GM18507 (cell line): ENCODE results near the gene GRK4.
"Not testable (repeated sequence)": the region's sequence is repeated elsewhere in the genome, so short reads cannot be mapped to it uniquely, and the experiment has no call there.

ENCODE experiments used
- DNase-seq: peaks from one replicate; pipeline ENCODE4 v3.0.0; 2011; ENCODE audit warnings: low read depth; ENCODE audit not compliant: insufficient read length; ENCODE audit errors: extremely low spot score
- FAIRE-seq: peaks from 2 replicates; lab custom pipeline; 2011; peaks lifted over from hg19 to GRCh38; lab: Jason Lieb, UNC

Gene GRK4

DNA sequence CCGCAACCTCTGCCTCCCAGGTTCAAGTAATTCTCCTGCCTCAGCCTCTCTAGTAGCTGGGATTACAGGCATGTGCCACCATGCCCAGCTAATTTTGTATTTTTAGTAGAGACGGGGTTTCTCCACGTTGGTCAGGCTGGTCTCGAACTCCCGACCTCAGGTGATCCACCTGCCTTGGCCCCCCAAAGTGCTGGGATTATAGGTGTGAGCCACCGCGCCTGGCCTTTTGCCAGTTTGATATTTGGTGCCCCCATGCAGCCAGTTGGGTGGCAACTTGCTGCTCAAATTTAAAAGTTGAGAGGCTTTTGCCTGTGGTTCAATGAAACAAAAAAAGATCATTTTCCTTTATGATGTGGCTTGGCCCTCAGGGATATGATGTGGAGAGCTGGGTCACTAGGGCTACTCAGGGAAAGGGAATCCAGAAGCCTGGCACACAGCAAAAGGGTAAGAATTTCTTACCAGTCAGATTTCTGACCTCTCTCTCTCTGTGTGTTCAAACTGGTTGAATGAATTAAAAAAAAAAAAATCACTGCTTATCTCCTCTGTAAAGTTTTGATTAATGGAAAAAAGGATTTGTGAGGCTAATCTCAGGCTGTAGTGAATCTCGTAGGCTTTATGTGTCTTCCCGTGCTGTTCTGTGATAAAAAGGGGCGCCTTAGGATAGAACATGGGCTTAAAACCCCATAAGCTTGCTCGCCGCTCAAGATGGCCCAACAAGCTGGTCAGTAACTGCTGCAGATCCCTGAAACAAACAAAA, 87.9 kb downstream of the GRK4 start:
- FAIRE-seq, DNase-seq: not testable (repeated sequence)

DNA sequence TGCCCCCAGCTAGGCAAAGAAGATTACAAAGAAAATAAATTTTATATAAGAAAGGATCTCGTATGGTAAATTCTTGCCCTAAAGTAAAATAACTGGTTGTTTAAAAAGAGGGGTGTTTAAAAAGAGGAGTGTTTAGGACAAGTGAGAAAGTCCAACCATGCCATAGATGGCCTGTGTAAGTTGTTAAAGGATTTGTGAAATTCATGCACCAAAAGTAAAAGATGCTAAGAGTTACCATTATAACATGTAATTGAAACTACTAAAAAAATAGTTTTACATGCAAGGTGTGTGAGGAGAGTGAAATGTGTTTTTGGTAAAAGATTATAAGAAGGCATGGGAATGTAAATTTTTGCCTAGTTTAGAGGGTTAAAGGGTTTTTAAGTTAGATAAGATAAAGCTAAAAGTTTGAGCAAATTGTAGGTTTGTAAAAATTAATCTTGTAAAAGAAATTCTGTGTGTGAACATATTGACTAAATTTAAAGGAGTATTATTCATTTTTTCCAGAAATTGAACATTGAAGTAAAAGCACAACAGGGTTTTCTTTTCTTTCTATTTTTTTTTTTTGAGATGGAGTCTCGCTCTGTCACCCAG, 90.9 kb downstream of the GRK4 start:
- FAIRE-seq = no peak
- DNase-seq = no peak

DNA sequence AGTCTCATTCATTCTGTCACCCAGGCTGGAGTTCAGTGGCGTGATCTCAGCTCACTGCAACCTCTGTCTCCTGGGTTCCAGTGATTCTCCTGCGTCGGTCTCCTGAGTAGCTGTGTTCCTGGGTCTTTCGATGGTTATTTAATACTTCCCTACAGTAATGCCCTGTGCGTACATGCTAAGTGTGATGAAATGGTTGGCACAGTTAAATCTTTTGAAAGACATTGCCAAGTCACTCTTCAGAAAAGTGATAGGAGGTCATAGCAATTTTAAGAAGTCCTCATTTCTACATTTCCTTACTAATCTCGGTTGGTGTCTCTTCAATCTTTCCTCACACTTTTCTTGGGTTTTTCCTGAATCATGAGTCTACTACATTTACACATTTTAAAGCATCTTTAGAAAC, 96.6 kb downstream of the GRK4 start:
- FAIRE-seq (no peak), DNase-seq (no peak)

DNA sequence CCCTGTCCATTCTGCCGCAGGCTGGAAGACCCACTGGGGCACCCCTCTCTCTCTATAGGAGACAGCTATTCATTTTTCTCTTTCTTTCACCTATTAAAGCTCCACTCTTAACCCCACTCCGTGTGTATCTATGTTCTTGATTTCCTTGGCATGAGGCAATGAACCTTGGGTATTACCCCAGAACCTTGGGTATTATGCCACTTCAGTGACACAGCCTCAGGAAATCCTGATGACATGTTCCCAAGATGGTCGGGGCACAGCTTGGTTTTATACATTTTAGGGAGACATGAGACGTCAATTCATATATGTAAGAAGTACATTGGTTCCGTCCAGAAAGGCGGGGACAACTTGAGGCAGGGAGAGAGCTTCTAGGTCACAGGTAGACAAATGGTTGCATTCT, 97.6 kb downstream of the GRK4 start:
- no peak for FAIRE-seq
- no peak for DNase-seq

DNA sequence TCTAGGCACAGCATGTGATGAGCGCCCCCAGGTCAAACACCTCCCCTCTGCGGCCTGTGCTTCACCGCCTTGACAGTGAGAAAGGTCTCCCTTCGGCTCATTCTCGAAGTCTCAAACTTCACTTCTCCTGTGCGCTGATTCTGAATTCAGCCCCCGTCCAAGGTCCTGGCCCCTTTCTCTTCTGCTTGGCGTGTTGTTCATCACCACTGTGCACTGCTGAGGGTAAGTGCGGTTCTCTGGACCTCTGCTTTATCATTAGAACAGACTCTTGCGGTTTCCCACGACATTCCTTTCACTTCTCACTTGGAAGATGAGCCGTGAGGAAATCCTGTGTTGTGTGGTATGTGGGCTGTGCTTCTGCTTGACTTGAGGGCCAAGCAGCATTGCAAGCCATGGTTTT, 99.1 kb downstream of the GRK4 start:
- no peak for DNase-seq
- no peak for FAIRE-seq

DNA sequence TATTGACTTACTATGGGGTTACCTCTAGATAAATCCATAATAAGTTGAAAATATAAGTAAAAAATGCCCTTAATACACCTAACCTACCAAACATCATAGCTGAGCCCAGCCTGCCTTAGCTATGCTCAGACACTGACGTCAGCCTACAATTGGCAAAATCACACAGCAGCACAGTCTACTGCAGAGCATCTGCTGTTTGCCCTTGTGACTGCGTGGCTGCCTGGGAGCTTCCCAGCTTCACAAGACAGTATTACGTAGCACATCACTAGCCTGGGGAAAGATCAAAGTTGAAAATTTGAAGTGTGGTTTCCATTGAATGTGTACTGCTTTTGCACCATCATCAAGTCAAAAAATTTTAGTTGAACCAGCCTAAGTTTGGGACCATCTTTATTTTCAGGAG, 102.2 kb downstream of the GRK4 start:
- FAIRE-seq (no peak), DNase-seq (no peak)

DNA sequence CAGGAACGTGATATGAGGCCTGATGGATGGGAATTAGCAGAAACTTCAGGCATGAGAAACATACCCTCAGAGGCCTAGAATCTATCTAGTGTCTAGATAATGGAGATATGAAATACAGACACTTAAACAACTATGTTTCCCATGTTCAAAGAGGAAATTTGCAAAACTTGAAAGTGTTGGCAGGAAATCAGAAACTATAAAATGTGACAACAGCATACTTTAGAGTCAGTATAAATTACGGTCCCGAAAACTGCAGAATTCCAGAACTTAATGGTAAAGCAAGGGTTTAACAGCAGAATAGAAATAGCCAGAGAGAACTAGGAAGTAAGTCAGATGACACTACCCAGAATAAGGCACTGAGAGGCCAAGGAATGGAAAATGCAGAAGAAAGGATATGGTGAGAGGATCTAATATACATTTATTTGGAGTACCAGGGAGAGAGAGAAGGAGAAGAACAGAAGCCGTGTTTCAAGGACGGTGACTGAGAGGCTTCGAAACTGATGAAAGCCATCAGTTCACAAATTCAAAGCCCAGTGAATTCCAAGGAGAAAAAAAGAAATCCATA, 103.5 kb downstream of the GRK4 start:
- FAIRE-seq = no peak
- no peak for DNase-seq

DNA sequence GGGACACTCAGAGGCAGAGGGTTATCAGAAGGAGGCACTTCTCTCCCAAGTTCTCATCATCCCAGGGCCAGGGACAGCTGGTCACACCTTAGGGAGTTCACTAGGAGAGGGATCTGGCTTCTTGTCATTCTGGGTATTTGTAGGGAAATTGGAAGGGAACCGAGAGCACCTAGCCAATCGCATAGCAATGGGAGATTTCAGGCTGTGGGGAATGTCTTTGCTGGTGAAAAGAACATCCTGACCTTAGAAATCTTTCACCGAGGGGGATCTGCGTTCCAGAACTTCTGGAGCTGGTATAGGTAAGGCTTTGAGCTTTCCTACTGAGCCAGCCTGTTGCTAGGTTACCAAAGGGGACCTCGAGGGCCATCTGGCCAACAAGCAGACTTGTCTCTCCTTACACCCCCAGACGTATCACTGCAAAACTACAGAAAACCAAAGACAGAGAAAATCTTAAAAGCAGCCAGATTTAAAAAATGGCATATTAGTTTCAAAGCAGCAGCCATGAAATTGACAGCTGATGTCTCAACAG, 104.2 kb downstream of the GRK4 start:
- no peak for DNase-seq
- FAIRE-seq = no peak

DNA sequence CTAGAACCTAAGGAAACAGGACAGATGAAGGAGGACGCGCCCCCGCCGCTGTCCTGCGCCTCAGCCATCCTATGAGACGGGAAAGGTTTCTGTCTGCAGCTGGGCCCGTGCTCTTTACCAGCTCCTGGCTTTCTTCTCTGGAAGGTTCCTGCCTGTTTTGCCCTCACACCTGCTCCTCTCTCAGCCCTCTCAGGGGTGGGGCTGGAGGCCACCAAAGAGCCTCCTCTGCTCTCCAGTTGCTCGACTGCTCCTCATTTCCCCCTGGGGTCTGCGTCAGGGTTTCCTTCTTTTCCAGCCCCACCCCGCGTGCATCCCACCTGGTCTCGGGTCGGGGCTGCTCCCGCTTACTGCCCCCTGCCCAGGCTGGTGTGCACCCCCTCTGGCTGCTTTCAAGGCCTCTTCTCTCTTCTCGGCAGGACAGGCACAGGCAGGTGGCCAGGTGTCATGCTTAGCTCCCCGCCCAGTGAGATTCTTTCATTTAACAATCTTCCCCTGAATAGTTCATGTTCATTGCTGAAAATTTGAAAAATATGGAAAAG, 106.4 kb downstream of the GRK4 start:
- no peak for FAIRE-seq

DNA sequence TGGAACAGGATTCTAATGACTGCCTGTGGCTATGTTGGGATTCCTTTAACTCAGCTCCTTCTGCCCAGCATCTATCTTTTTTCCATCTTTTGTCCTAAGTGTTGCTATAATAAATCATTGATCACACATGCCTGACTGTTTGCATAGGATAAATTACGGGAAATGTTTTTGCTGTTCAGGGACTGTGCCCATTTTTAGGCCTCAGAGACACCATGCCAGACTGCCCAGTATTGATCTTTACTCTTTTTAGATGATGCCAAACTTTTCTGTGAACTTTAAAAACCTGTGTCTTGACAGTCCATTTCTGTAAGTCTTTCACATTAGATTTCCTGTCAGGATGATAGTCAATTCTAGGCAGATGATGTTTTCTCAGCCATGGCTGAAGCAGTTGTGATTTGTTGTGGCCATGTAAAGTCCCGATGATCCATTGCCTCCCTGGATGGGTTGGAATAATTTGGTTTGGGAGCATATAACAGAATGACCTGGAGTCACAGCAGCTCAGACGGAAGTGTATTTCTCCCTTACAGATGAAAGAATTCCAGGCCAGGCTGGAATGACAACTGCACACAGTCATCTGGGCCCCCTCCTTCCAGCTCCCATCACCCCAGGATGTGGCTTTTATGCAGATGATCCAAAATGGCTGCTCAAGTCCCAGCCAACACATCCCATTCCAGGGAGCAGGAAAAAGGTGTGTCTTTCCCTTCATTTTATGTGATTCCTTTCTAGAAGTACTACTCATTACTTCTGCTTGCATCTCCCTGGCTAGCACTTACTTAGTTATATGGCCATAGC, 107.5 kb downstream of the GRK4 start:
- no peak for DNase-seq
- peak; percentile 36 for FAIRE-seq

More for the DNA sequence above, 106.4 kb downstream of the GRK4 start:
- no peak for DNase-seq

DNA sequence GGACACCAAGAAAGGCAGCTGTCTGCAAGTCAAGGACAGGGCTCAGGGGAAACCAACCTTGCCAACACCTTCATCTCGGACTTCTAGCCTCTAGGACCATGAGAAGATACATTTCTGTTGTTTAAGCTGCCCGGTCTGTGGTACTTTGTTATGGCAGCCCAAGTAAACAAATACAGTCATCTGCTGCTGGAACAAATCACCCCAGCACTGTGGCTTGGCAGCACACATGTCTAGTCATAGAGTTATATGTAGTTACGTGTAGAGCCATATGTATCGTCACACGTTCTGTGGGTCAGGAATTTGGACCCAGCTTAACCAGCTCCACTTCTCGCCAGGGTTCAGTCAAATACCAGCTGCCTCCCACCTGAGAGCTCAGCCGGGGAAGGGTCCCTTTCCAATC, 108.4 kb downstream of the GRK4 start:
- FAIRE-seq (no peak), DNase-seq (no peak)

DNA sequence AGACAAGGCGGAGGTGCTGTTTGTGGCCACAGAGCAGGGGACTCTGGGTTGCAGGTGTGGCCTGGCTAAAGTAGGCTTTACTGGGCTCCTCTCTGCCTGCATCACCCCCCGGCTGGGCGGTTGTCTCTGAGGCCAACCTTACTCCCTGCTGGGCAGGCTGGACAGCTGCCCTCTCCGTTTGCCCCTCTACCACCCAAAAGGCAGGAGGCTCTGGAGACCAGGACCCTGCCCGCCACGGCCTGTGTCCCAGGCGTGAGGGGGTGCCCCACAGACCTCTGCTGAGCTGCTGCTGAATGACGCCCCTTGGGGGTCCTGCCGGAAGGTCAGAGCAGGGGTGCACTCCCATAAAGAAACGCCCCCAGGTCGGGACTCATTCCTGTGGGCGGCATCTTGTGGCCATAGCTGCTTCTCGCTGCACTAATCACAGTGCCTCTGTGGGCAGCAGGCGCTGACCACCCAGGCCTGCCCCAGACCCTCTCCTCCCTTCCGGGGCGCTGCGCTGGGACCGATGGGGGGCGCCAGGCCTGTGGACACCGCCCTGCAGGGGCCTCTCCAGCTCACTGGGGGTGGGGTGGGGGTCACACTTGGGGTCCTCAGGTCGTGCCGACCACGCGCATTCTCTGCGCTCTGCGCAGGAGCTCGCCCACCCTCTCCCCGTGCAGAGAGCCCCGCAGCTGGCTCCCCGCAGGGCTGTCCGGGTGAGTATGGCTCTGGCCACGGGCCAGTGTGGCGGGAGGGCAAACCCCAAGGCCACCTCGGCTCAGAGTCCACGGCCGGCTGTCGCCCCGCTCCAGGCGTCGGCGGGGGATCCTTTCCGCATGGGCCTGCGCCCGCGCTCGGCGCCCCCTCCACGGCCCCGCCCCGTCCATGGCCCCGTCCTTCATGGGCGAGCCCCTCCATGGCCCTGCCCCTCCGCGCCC, 110.0 kb downstream of the GRK4 start:
- DNase-seq (no peak), FAIRE-seq (no peak)

DNA sequence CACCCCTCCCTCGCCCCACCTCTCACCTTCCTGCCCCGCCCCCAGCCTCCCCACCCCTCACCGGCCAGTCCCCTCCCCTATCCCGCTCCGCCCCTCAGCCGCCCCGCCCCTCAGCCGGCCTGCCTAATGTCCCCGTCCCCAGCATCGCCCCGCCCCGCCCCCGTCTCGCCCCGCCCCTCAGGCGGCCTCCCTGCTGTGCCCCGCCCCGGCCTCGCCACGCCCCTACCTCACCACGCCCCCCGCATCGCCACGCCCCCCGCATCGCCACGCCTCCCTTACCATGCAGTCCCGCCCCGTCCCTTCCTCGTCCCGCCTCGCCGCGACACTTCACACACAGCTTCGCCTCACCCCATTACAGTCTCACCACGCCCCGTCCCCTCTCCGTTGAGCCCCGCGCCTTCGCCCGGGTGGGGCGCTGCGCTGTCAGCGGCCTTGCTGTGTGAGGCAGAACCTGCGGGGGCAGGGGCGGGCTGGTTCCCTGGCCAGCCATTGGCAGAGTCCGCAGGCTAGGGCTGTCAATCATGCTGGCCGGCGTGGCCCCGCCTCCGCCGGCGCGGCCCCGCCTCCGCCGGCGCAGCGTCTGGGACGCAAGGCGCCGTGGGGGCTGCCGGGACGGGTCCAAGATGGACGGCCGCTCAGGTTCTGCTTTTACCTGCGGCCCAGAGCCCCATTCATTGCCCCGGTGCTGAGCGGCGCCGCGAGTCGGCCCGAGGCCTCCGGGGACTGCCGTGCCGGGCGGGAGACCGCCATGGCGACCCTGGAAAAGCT, 110.9 kb downstream of the GRK4 start, which contains the start of the genes HTT and HTT-AS:
HTT (plus strand) TSS at position 604 of the 768 bp plus-strand sequence; CDS start at position 749, 145 bp downstream.
HTT-AS (minus strand) TSS at position 461 of the 768 bp plus-strand sequence.
- peak; percentile 81 for DNase-seq
- peak; percentile 91 for FAIRE-seq

DNA sequence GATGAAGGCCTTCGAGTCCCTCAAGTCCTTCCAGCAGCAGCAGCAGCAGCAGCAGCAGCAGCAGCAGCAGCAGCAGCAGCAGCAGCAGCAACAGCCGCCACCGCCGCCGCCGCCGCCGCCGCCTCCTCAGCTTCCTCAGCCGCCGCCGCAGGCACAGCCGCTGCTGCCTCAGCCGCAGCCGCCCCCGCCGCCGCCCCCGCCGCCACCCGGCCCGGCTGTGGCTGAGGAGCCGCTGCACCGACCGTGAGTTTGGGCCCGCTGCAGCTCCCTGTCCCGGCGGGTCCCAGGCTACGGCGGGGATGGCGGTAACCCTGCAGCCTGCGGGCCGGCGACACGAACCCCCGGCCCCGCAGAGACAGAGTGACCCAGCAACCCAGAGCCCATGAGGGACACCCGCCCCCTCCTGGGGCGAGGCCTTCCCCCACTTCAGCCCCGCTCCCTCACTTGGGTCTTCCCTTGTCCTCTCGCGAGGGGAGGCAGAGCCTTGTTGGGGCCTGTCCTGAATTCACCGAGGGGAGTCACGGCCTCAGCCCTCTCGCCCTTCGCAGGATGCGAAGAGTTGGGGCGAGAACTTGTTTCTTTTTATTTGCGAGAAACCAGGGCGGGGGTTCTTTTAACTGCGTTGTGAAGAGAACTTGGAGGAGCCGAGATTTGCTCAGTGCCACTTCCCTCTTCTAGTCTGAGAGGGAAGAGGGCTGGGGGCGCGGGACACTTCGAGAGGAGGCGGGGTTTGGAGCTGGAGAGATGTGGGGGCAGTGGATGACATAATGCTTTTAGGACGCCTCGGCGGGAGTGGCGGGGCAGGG, 111.7 kb downstream of the GRK4 start:
- FAIRE-seq (peak; percentile 36), DNase-seq (no peak)

DNA sequence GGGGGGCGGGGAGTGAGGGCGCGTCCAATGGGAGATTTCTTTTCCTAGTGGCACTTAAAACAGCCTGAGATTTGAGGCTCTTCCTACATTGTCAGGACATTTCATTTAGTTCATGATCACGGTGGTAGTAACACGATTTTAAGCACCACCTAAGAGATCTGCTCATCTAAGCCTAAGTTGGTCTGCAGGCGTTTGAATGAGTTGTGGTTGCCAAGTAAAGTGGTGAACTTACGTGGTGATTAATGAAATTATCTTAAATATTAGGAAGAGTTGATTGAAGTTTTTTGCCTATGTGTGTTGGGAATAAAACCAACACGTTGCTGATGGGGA, 112.2 kb downstream of the GRK4 start:
- DNase-seq (no peak), FAIRE-seq (peak; percentile 60)

DNA sequence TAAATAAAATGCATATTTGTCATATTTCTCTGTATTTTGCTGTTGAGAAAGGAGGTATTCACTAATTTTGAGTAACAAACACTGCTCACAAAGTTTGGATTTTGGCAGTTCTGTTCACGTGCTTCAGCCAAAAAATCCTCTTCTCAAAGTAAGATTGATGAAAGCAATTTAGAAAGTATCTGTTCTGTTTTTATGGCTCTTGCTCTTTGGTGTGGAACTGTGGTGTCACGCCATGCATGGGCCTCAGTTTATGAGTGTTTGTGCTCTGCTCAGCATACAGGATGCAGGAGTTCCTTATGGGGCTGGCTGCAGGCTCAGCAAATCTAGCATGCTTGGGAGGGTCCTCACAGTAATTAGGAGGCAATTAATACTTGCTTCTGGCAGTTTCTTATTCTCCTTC, 114.4 kb downstream of the GRK4 start:
- peak; percentile 94 for FAIRE-seq
- DNase-seq = no peak

DNA sequence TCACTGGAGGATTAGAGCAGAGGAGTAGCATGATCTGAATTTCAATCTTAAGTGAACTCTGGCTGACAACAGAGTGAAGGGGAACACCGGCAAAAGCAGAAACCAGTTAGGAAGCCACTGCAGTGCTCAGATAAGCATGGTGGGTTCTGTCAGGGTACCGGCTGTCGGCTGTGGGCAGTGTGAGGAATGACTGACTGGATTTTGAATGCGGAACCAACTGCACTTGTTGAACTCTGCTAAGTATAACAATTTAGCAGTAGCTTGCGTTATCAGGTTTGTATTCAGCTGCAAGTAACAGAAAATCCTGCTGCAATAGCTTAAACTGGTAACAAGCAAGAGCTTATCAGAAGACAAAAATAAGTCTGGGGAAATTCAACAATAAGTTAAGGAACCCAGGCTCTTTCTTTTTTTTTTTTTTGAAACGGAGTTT, 116.3 kb downstream of the GRK4 start:
- FAIRE-seq (peak; percentile 91), DNase-seq (no peak)
